ENCODE measurements around the gene JAK1. TPM values are rescaled to one million over a fixed set of nuclear protein-coding genes. Genes with fewer than 3 reads are reported as not detected.

The JAK1 gene
- total and polyA plus RNA-seq, 10 of the 15 experiments (the other 5 are each of a cell fraction or from before 2014, with no cell fraction given) = 9.6 to 45.5 (median 35.7) TPM

GRCh38 chr1:64948905-64949833 lies 17.2 kb downstream of the JAK1 start:
- BruUV-seq (replicated peaks) = no TSS peak
- Histone ChIP-seq H3K4me2 (ENCODE audit: control insufficient read depth, insufficient read depth) (no peak overlapping the region), H4K20me1 (ENCODE audit: control insufficient read depth, insufficient read depth) (peaks cover 2% of the 10 kb centered on the region; the same call in 1 of the 2 replicates), H3K27me3 (replicated peaks in 1 of 2; ENCODE audit: control insufficient read depth in 2 of 2, insufficient read depth in 2 of 2, low read length in 1 of 2) (no peaks in the 10 kb centered on the region), H3K36me3 (ENCODE audit: control insufficient read depth in 2 of 2, insufficient read depth in 2 of 2, low read length in 1 of 2) (no peaks in the 10 kb centered on the region), H3K79me2 (ENCODE audit: control insufficient read depth, insufficient read depth, low read length) (peaks cover 29% of the 10 kb centered on the region), H3K4me3 (no peak overlapping the region), H3K9me3 (replicated peaks; ENCODE audit: control insufficient read depth, insufficient read depth, low read length) (no peaks in the 10 kb centered on the region), H2AFZ (ENCODE audit: control insufficient read depth, low read depth, low read length) (no peak overlapping the region), H3K27ac (ENCODE audit: control insufficient read depth, insufficient read depth) (no peak overlapping the region), H3K4me1 (ENCODE audit: control insufficient read depth, insufficient read depth, low read length) (peaks cover 21% of the 10 kb centered on the region), H3K9ac (ENCODE audit: control insufficient read depth, insufficient read depth, low read length) (no peak overlapping the region)
- ATAC-seq (no peak), DNase-seq (ENCODE audit: low read depth, low spot score) (no peak), FAIRE-seq (no peak)
- in situ Hi-C loops (cut with MboI) = no loop called here
- RAD21 ChIA-PET (ENCODE audit: unreplicated experiment) = no interaction called here
- 29% methylated on average over 3 of the region's 3 CpGs for WGBS (ENCODE audit: insufficient coverage, insufficient replicate concordance, low lambda C conversion rate, missing lambda C conversion rate)
- intact Hi-C loops (cut with micrococcal nuclease; ENCODE audit: unreplicated experiment) = no loop called here
- TF ChIP-seq SP1 (IDR thresholded peaks at IDR 0.05; ENCODE audit: low read depth, low read length) (no peak), ZNF384 (IDR thresholded peaks at IDR 0.05; ENCODE audit: borderline replicate concordance, low read depth, low read length) (no peak), ZBTB4 (CRISPR knock-in tag; IDR thresholded peaks at IDR 0.05) (no peak), IKZF2 (IDR thresholded peaks at IDR 0.05) (no peak), GABPA (IDR thresholded peaks at IDR 0.05; ENCODE audit: low read depth) (no peak), HDAC2 (IDR thresholded peaks at IDR 0.05) (no peak), CBX5 (IDR thresholded peaks at IDR 0.05; ENCODE audit: low read depth) (no peak), ZZZ3 (IDR thresholded peaks at IDR 0.05; ENCODE audit: control insufficient read depth, insufficient read length, low read depth) (no peak), RELA (IDR thresholded peaks at IDR 0.05; ENCODE audit: borderline replicate concordance, partially characterized antibody) (no peak), MEF2A (IDR thresholded peaks at IDR 0.05; ENCODE audit: insufficient read depth, low read depth, low read length) (no peak), NR2C2 (IDR thresholded peaks at IDR 0.05; ENCODE audit: borderline replicate concordance, control insufficient read depth, insufficient read length, low read depth) (no peak), KLF5 (IDR thresholded peaks at IDR 0.05; ENCODE audit: partially characterized antibody) (no peak), BCLAF1 (IDR thresholded peaks at IDR 0.05) (no peak), POU2F2 (IDR thresholded peaks at IDR 0.05; ENCODE audit: borderline replicate concordance, low read depth, low read length) (no peak), POLR2A (IDR thresholded peaks at IDR 0.05; ENCODE audit: low read depth, low read length) (no peak), CEBPB (IDR thresholded peaks at IDR 0.05; ENCODE audit: borderline replicate concordance in 1 of 2, low read depth in 2 of 2, low read length in 2 of 2) (no peak), YBX1 (IDR thresholded peaks at IDR 0.05) (no peak), SMARCA5 (IDR thresholded peaks at IDR 0.05) (no peak), ZBED1 (IDR thresholded peaks at IDR 0.05; ENCODE audit: borderline replicate concordance) (no peak)
- CTCF ChIA-PET = no interaction called here
- POLR2A ChIA-PET = interaction anchor here (0.5 kb wide), 1 partner anchor 195 kb away, joined by 3 read pairs; no protein-coding TSS in a partner anchor
- SMC1A ChIA-PET (ENCODE audit: uncharacterized antibody, unreplicated experiment) = interaction anchor here (0.9 to 1.2 kb wide), 2 partner anchors 9 to 11 kb away, joined by 4 read pairs; no protein-coding TSS in a partner anchor
